Measurements from ENCODE around the gene ATP5F1D. TPM values are rescaled to one million over a fixed set of nuclear protein-coding genes. Genes with fewer than 3 reads are reported as not detected.

The ATP5F1D gene
- total and polyA plus RNA-seq, 4 donors, result 17.4 to 219 (median 144) TPM

DNA sequence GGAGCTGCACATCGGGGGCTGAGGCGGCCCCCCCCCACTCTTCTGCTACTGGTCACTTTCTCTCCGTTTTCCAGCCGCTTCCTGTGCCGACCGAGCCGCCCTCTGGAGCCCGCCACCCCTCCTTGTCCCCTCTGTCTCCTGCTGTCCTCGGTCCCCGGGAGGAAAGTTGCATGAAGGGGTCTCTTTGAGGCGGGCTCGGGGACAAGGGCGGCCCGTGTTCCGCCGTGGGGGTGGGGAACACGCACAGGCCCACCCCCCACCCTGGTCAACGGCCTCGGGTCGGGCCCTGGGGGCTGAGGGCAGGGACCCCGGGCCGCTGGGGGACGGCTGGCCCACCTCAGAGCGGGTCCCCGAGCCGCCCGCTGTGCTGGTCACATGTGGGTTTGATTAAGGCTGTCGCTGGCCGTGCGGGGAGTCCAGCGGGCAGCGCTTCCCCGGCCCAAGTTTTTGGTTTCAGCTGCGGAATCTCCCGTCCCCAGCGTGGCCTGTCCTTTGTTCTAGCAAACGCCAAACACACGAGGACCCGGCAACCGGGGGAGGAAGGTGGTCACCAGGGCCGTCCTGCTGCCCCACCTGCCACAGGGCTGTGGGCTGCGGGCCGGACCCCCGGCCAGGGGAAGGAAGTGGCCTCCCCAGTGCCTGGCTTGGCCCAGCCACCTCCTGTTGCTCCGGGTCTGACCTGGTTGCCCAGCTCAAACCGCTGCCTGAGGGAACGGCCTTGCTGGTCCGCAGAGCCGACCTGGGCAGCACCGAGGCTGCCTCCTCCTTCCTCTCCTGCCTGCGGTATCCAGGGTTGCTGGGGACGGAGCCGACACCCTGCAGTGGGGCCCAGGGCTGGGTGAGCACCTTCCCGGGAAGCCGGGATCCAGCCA is 46.0 kb downstream of the ATP5F1D start:
- Histone ChIP-seq H3K27ac (ENCODE audit: low read depth, low read length) (no peak overlapping the region), H3K4me3 (ENCODE audit: low read depth, low read length) (peak overlapping the region; percentile 64), H3K9me3 (ENCODE audit: control insufficient read depth, insufficient read depth, low read length) (no peaks in the 10 kb centered on the region), H3K4me1 (ENCODE audit: control insufficient read depth, insufficient read depth, low read length) (peaks cover 68% of the 10 kb centered on the region), H3K27me3 (ENCODE audit: control insufficient read depth, insufficient read depth, low read length) (no peaks in the 10 kb centered on the region), H3K36me3 (ENCODE audit: control insufficient read depth, insufficient read depth, low read length) (peaks cover 57% of the 10 kb centered on the region)
- 13% methylated on average over 49 of the region's 55 CpGs for WGBS (ENCODE audit: insufficient coverage)
- DNase-seq (ENCODE audit: low read depth in 4 of 6, low spot score in 6 of 6), result no peak

DNA sequence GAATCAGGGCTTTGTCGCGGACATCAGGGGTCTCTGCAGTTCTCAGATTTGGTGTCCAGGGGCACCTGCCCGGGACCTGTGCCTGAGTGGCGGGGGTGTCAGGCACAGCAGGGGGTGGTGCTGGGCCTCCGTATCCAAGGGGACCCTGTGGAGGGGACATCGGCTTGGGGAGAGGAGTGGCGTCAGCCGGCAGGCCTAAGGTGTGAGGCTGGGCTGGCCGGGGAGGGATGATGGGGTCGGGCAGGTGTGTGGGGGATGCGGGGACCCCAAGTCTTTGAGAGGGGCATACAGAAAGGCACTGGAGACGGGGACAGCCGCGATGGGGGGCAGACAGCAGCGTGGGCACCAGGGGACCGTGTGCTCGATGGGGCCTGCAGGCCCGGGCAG is 46.7 kb downstream of the ATP5F1D start:
- peaks cover 64% of the 10 kb centered on the region for H3K36me3 ChIP-seq (ENCODE audit: control insufficient read depth, insufficient read depth, low read length)
- peaks cover 71% of the 10 kb centered on the region for H3K4me1 ChIP-seq (ENCODE audit: control insufficient read depth, insufficient read depth, low read length)
- DNase-seq (ENCODE audit: low read depth in 4 of 6, low spot score in 6 of 6), result no peak
- H3K27ac ChIP-seq (ENCODE audit: low read depth, low read length), result no peak overlapping the region
- no peak overlapping the region for H3K4me3 ChIP-seq (ENCODE audit: low read depth, low read length)
- H3K27me3 ChIP-seq (ENCODE audit: control insufficient read depth, insufficient read depth, low read length), result no peaks in the 10 kb centered on the region
- no peaks in the 10 kb centered on the region for H3K9me3 ChIP-seq (ENCODE audit: control insufficient read depth, insufficient read depth, low read length)
- WGBS (ENCODE audit: insufficient coverage), result 69% methylated on average over 18 of the region's 18 CpGs

DNA sequence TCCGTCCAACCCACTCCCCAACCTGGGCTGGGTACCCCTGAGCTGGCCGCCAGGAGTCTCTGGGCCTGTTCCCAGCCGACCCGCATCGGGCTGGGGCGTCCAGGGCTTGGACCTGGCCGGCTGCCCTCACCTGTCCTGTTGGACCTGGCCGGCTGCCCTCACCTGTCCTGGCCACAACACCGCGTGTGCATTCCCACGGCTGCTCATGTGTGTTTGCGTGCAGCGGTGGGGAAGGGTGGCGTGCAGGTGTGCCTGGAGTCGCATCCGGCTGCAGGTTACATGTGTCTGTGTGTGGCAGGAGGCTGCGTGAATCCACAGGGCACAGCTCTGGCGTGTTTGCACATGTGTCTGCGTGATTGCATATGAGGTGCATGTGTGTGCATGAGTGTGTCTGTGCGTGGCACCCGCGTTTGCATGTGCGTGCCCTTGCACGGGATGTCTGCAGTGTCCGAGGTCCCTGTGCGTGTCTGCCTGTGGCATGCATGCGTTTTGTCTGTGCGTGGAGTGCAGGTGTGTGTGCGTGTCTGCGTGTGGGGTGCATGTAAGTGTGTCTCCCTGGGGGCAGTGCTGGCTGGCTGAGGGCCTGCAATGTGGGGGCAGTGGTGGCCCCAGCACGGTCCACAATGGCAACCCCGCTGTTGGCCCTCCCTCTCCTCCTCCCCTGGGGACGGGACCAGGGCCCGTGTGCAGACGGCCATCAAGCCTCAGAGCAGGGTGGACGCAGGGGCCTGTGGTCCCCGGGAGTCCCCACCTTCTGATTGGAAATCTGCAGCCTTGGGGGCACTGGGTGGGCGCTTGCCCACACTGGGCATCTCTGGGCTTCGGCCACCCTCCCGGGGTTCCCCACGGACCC is 47.5 kb downstream of the ATP5F1D start:
- DNase-seq (ENCODE audit: low read depth in 4 of 6, low spot score in 6 of 6), result no peak
- Histone ChIP-seq H3K27me3 (ENCODE audit: control insufficient read depth, insufficient read depth, low read length) (no peaks in the 10 kb centered on the region), H3K4me1 (ENCODE audit: control insufficient read depth, insufficient read depth, low read length) (peaks cover 67% of the 10 kb centered on the region), H3K4me3 (ENCODE audit: low read depth, low read length) (no peak overlapping the region), H3K27ac (ENCODE audit: low read depth, low read length) (no peak overlapping the region), H3K9me3 (ENCODE audit: control insufficient read depth, insufficient read depth, low read length) (no peaks in the 10 kb centered on the region), H3K36me3 (ENCODE audit: control insufficient read depth, insufficient read depth, low read length) (peaks cover 72% of the 10 kb centered on the region)
- 84% methylated on average over 40 of the region's 41 CpGs for WGBS (ENCODE audit: insufficient coverage)

DNA sequence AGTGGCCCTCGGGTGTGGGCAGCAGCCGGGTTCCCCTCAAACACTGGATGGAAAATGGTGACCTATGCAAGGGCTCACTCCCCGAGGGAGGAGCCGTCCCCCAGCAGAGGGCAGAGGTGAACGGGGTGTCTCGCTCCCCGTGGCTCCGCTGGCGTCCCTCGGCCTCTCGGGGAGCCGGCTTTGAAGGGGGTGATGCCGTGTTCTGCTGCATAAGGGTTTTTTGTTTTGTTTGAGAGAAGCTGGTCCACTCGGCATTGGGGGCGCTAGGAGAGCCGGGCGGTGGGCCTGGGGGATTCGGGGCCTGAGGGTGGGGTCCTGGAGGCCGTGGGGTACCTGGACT is 48.1 kb downstream of the ATP5F1D start:
- H3K27ac ChIP-seq (ENCODE audit: low read depth, low read length), result no peak overlapping the region
- H3K4me3 ChIP-seq (ENCODE audit: low read depth, low read length), result no peak overlapping the region
- H3K27me3 ChIP-seq (ENCODE audit: control insufficient read depth, insufficient read depth, low read length), result no peaks in the 10 kb centered on the region
- peaks cover 78% of the 10 kb centered on the region for H3K36me3 ChIP-seq (ENCODE audit: control insufficient read depth, insufficient read depth, low read length)
- no peak for DNase-seq (ENCODE audit: low read depth in 4 of 6, low spot score in 6 of 6)
- peaks cover 71% of the 10 kb centered on the region for H3K4me1 ChIP-seq (ENCODE audit: control insufficient read depth, insufficient read depth, low read length)
- no peaks in the 10 kb centered on the region for H3K9me3 ChIP-seq (ENCODE audit: control insufficient read depth, insufficient read depth, low read length)
- 82% methylated on average over 19 of the region's 19 CpGs for WGBS (ENCODE audit: insufficient coverage)

DNA sequence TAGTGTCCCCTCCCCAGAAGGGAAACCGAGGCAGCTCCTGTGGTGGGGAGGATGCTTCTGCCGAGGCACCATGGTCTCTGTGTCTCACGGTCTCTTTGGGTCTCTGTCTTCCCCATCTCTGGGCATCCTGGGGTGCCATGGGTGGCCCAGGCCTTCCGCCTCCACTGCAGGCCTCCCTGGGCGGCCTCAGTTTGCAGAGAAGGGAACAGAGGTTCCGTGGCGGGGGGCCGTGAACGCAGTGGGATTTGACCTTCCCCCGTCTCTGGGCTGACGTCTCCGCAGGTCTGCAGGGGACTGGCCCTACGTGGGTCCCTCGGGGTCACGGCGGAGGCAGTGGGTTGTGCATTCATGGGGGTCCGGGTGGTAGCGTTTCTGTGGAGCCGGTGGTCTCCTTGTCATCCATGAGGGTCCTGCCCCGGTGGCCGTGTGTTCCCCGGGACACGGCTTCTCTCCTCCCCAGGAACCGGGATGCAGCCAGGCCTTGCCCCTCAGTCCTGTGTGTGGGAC is 48.7 kb downstream of the ATP5F1D start:
- no peak overlapping the region for H3K4me3 ChIP-seq (ENCODE audit: low read depth, low read length)
- H3K36me3 ChIP-seq (ENCODE audit: control insufficient read depth, insufficient read depth, low read length), result peaks cover 84% of the 10 kb centered on the region
- DNase-seq (ENCODE audit: low read depth in 4 of 6, low spot score in 6 of 6), result no peak
- WGBS (ENCODE audit: insufficient coverage), result 82% methylated on average over 21 of the region's 24 CpGs
- no peaks in the 10 kb centered on the region for H3K27me3 ChIP-seq (ENCODE audit: control insufficient read depth, insufficient read depth, low read length)
- H3K9me3 ChIP-seq (ENCODE audit: control insufficient read depth, insufficient read depth, low read length), result no peaks in the 10 kb centered on the region
- H3K4me1 ChIP-seq (ENCODE audit: control insufficient read depth, insufficient read depth, low read length), result peaks cover 72% of the 10 kb centered on the region
- H3K27ac ChIP-seq (ENCODE audit: low read depth, low read length), result no peak overlapping the region

DNA sequence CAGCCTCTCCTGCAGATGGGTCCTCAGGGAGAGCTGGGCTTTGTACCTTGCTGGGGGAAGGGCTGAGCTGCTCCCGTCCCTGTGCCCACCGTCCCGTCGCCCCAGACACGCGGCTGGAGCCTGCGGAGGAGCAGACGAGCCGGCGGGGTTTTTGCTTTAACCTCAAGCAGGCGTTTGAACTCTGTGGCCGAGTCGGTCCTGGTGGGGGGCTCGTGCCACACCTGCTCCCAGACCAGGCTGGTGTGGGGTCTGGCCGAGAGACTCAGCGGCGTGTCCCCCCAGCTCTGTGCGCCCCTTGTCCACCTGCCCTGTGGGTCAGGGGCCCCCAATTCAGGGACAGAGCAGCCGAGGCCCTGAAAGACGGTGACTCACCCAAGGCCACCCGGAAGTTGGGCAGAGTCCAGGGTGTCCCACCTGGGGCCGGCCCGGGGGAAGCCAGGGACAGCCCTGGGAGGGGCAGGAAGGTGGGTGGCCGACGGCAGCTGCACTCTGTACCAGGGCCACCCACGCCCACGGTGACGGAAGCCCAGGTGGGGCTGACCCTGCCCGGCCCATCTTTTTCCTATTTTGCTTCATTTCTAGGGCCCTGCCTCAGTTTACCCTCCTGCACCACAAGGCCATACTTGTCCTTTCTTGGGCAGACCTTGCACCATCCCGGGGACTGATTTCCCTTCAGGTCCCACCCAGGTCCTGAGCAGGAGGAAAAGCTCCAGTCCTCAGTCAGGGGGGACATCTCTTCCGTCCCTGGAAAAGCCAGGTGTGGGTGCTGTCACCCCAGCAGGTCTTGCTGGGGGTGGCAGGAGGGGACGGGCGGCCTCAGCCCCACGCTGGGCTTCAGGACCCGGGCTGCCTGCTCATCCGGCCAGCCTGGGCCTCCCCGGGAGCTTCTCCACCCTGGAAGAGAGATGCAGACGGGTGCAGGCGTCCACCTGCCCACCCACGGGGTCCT is 49.4 kb downstream of the ATP5F1D start:
- Histone ChIP-seq H3K4me3 (ENCODE audit: low read depth, low read length) (no peak overlapping the region), H3K4me1 (ENCODE audit: control insufficient read depth, insufficient read depth, low read length) (peaks cover 74% of the 10 kb centered on the region), H3K27ac (ENCODE audit: low read depth, low read length) (no peak overlapping the region), H3K27me3 (ENCODE audit: control insufficient read depth, insufficient read depth, low read length) (no peaks in the 10 kb centered on the region), H3K9me3 (ENCODE audit: control insufficient read depth, insufficient read depth, low read length) (no peaks in the 10 kb centered on the region), H3K36me3 (ENCODE audit: control insufficient read depth, insufficient read depth, low read length) (peaks cover 90% of the 10 kb centered on the region)
- 80% methylated on average over 37 of the region's 40 CpGs for WGBS (ENCODE audit: insufficient coverage)
- no peak for DNase-seq (ENCODE audit: low read depth in 4 of 6, low spot score in 6 of 6)

DNA sequence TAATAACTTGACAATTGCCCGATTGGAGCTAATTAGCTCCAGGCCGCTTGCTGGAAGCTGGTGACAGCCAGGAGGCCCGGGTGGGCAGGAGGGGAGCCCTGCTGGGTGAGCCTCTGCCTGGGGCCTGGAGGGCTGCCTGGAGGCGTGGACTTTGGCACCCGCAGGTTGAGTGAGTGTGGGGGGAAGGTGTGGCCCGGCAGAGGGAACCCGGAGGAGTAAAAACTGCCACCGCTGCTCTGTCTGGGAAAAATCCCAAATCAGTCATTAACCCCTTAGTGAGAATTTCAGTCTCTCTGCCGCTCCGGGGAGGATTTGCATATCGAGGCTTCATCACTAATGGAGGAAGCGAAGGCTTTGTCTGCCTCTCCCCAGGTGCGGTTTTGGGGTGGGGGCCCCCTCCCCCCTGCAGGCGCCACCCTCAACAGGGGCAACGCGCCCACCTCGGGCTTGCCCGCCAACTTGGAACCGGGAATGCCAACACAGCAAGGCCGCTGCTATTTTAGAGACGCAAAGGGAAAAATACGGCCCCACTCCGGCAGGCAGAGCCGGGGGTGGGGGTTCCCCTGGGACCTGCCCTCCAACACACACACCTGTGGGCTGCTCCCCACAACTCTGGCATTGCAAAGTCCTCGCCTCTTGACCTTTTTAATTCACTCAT is 50.3 kb downstream of the ATP5F1D start:
- WGBS (ENCODE audit: insufficient coverage), result 45% methylated on average over 18 of the region's 25 CpGs
- no peaks in the 10 kb centered on the region for H3K9me3 ChIP-seq (ENCODE audit: control insufficient read depth, insufficient read depth, low read length)
- peaks cover 97% of the 10 kb centered on the region for H3K36me3 ChIP-seq (ENCODE audit: control insufficient read depth, insufficient read depth, low read length)
- no peak overlapping the region for H3K27ac ChIP-seq (ENCODE audit: low read depth, low read length)
- DNase-seq (ENCODE audit: low read depth in 4 of 6, low spot score in 6 of 6), result peak in 2 of 6 donors; percentile 42 to 57
- H3K27me3 ChIP-seq (ENCODE audit: control insufficient read depth, insufficient read depth, low read length), result no peaks in the 10 kb centered on the region
- peaks cover 67% of the 10 kb centered on the region for H3K4me1 ChIP-seq (ENCODE audit: control insufficient read depth, insufficient read depth, low read length)
- H3K4me3 ChIP-seq (ENCODE audit: low read depth, low read length), result no peak overlapping the region

DNA sequence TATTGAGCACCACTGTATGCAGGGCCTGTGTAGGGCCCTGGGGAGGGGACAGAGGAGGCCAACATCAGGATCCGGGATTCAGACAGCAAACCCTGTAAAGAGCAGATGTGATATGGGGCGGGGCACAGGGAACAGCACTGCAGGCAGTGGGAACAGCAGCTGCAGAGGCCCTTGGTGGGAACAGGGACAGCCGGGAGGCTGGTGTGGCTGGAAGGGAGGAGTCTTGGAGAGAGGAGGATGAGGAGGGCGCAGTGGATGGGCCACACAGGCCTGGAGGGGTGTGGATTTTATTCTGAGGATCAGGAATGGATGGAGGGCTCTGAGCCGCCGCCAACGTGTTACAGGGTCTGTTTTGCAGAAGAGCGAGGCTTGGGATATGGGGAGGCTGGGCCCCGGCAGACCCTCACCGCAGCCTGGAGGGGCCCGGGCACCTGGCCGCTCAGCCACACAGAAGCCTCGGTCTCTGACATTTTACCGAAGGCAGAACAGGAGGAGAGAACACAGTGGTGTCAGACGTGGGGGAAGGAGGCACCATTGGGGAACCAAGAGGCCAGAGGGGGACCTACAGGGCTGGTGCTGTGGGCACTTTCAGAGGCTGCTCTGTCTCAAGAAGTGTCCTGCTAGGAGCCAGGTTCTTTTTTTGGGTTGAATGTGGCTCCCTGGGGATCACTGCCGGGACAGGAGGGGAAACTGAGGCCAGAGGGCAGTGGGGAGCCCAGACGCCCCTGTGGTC is 51.0 kb downstream of the ATP5F1D start:
- H3K4me1 ChIP-seq (ENCODE audit: control insufficient read depth, insufficient read depth, low read length), result peaks cover 60% of the 10 kb centered on the region
- H3K27ac ChIP-seq (ENCODE audit: low read depth, low read length), result no peak overlapping the region
- no peaks in the 10 kb centered on the region for H3K27me3 ChIP-seq (ENCODE audit: control insufficient read depth, insufficient read depth, low read length)
- 84% methylated on average over 17 of the region's 17 CpGs for WGBS (ENCODE audit: insufficient coverage)
- peaks cover 96% of the 10 kb centered on the region for H3K36me3 ChIP-seq (ENCODE audit: control insufficient read depth, insufficient read depth, low read length)
- H3K4me3 ChIP-seq (ENCODE audit: low read depth, low read length), result no peak overlapping the region
- DNase-seq (ENCODE audit: low read depth in 4 of 6, low spot score in 6 of 6), result no peak
- no peaks in the 10 kb centered on the region for H3K9me3 ChIP-seq (ENCODE audit: control insufficient read depth, insufficient read depth, low read length)
